IPS DF 4.7 (cell line): ENCODE measurements around the gene CDK19.
"Not testable (repeated sequence)": the region's sequence is repeated elsewhere in the genome, so short reads cannot be mapped to it uniquely, and the experiment has no call there.

Experiments used
- DNase-seq: peaks from one replicate; pipeline ENCODE4 v3.0.0-alpha.2; 2013; ENCODE audit warnings: low spot score; ENCODE audit errors: extremely low read depth

Gene CDK19

DNA sequence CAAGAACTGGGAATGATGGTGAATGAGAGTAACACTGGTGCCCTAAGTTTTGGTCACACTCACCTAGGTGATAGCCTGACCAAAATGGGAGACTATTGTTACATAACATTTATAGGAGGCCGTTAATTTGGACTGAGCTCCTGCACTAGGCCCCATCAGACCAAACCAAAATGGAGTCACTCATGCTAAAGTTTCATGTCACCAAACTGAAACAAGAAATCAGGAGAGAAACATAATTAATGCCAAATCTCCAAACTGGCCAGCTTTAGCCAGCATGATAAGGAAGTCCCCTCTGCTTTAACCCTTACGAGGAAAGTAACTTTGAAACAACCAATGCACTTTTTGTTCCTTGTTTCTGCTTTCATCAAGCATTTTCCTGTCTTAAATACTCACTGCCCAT is 227.9 kb downstream of the CDK19 start:
- no peak for DNase-seq

- no peak for DNase-seq
Measured at GRCh38 chr6:110581679-110582078, 233.6 kb downstream of the CDK19 start.

DNA sequence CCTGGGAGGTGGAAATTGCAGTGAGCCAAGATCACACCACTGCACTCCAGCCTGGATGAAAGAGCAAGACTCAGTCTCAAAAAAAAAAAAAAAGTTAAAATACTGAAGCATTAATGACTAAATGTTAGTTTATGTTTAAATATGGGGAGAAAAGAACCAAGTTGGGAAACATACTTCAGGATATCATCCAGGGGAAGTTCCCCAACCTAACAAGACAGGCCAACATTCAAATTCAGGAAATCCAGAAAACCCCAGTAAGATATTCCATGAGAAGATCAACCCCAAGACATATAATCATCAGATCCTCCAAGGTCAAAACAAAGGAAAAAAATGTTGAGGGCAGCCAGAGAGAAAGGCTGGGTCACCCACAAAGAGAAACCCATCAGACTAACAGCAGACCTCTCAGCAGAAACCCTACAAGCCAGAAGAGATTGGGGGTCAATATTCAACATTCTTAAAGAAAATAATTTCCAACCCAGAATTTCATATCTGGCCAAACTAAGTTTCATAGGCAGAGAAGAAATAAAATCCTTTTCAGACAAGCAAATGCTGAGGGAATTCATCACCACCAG is 237.6 kb downstream of the CDK19 start:
- not testable (repeated sequence) for DNase-seq

- DNase-seq: no peak
Measured at GRCh38 chr6:110575925-110576463, 239.3 kb downstream of the CDK19 start.

- DNase-seq: no peak
Measured at GRCh38 chr6:110574817-110575216, 240.5 kb downstream of the CDK19 start.

- DNase-seq: no peak
Measured at GRCh38 chr6:110573537-110573936, 241.7 kb downstream of the CDK19 start.

- DNase-seq: no peak
Measured at GRCh38 chr6:110573136-110573535, 242.1 kb downstream of the CDK19 start.

DNA sequence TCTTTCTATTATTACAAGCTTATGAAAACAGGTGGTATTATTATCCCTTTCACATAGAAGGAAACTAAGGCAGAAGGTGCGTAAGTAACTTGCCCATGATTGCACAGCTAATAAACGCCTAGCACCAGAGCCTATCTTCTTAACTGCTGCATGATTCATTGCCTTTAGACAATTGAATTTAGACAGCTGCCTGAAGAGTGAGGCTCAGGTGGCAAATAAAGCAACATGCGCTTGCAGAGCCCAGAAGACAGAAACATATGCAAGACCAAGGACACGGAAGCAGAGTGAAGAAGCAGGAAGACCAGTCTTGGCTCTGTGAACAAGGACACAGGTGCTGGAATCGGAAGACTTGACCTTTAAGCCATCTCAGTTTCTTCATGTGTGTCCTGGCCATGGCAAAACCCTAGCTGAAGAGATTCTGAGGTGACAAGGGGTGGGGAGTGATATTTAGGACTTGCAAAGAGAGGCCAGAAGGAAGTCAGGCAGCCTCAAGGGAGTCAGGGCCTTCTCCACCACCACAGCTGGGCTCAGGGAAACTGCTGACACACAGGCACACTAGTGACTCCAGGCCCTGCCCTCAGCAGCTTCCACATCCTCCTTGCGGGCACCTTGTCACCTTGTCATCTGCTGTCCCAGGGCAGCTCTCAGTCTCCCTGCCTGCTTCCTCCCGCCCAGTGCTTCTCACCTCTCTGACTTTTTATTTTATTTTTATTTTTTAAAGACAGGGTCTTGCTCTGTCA is 247.1 kb downstream of the CDK19 start:
- no peak for DNase-seq

- DNase-seq: no peak
Measured at GRCh38 chr6:110566346-110567125, 248.7 kb downstream of the CDK19 start.

GRCh38 chr6:110564703-110565421 is 250.4 kb downstream of the CDK19 start:
- DNase-seq: no peak

DNA sequence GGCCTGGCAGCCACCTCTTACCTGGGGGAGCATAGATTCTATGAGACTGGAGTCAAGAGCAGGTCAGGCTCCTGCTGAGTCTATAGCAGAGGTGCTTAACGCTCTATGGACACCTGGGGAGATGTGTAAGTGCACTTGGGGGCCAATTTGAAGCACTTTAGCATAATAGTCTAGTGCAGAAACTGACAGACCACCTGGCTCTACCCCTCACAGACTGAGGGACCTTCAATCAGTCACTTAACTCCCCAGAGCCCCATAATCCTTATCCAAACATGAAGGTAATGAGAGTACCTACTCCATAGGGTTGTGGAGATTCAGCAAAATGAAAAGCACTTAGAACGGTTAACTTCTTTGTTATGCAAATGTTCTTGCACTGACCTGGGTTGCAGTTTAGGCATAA is 251.6 kb downstream of the CDK19 start:
- no peak for DNase-seq

DNA sequence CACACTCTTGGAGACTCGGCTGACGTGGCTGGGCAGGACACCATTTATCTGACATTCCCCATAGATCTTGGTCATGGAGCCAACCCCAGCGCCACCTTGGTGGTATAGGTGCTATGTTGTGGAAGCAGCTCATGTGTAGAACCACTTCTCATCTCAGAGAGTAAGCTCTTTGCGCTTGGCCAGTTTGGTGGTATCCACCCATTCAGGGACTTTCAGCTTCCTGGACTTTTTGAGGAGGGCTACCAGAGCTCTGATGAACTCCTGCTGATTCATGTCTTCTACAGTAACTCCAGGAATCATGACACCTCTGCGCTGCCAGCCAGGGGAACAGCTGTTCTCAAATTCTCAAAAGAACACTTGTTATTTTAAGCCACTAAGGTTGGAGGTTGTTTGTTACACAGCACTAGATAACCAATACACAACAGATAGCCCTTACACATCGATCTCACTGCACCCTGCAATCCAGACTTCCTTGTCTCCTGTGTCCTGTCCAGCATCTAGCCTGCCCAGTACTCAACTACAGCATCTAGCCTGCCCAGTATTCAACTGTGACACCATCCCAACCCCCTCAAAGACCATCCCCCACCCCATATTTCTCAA is 252.9 kb downstream of the CDK19 start:
- DNase-seq: no peak

DNA sequence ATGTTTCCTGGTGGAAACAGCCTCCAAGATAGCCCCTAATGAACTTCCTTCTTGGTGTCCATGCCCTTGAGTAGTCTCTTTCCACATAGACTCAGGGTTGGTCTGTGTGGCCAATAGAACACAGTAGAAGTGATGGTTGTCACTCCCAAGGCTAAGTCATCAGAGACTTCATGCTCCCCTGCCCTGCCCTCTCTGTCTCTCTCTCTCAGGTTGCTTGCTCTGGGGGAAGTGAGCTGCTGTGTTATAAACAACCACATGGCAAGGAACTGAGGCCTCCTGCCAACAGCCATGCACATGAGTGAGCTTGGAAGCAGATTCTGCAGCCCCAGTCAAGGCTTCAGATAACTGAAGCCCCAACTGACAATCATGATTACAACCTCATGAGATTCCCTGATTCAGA is 253.6 kb downstream of the CDK19 start:
- no peak for DNase-seq

GRCh38 chr6:110561008-110561396 is 254.3 kb downstream of the CDK19 start:
- DNase-seq: no peak

DNA sequence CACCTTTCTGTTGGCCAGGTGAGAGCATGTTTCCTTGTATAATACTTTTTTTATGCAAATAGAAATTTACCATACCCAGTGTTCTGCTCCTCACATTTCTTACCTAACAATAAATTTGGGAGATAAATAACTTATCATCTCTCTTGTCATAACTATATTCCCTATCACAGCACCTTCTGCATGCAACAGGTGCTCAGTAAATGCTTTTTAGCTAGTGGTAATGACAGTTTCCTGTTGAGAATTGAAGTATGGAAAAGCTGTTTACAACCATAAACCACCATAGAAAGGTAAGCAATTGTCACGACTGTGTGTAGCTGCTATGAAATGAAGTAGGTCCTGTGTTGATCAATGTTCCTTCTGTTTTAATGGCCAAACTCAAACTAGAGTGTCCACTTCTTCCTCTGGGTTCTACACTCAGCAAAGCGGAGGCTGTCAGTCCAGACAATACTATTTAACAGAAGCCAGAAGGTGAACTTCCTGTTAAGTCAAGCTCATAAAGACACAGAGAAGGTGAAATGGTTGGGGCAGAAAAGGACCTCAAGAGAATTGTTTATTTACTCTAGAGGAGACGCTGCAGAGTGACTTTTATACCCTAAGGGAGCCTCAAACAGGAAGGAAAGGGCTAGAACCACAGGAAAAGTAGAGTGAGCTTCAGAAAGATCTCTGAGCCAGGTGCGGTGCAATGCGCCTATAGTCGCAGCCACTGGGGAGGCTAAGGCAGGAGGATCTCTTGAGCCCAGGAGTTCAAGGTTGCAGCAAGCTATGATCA is 254.8 kb downstream of the CDK19 start:
- DNase-seq: no peak
